ENCODE measurements around the gene BTC. TPM values are rescaled to one million over a fixed set of nuclear protein-coding genes. Genes with fewer than 3 reads are reported as not detected.
"Not testable (repeated sequence)": the region's sequence is repeated elsewhere in the genome, so short reads cannot be mapped to it uniquely, and the experiment has no call there.

BTC gene
- total RNA-seq, 4 donors from 2014 or later = 6.2 to 7.9 (median 7.6) TPM

GRCh38 chr4:74822603-74823002, 28.3 kb upstream of the BTC start:
- no peak for DNase-seq
- Histone ChIP-seq H3K9me3 (no peaks in the 10 kb centered on the region), H3K36me3 (no peaks in the 10 kb centered on the region), H3K4me3 (replicated peaks in 1 of 3) (no peak overlapping the region), H3K27me3 (no peaks in the 10 kb centered on the region), H3K27ac (no peak overlapping the region), H3K4me1 (no peaks in the 10 kb centered on the region)
- no peak for TF ChIP-seq POLR2A (IDR thresholded peaks at IDR 0.05)
- no peak for TF ChIP-seq CTCF (IDR thresholded peaks at IDR 0.05)
- 95 to 96% methylated on average over 2 of the region's 2 CpGs for WGBS, 2 donors
- intact Hi-C loops (cut with DNase I) = no loop called here

DNA sequence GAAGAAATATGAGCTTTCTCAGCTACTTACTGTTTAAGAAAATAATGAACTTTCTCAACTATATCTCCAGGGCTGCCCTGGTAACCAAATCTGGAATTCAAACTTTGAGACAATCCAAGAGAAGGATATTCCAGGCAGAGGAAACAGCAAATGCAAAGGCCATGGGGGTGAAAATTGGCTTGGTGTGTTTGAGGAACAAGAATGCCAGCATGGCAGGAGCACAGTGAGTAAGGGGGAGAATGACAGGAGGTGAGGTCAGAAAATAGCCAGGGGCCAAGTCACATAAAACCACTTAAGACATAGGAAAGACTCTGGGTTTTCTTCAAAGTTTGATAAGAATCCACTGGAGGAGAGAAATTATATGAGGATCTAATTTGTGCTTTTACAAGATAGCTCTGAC, 27.2 kb upstream of the BTC start:
- intact Hi-C loops (cut with DNase I) = no loop called here
- TF ChIP-seq POLR2A (IDR thresholded peaks at IDR 0.05) = no peak
- no peak for TF ChIP-seq CTCF (IDR thresholded peaks at IDR 0.05)
- H3K4me1 ChIP-seq = no peaks in the 10 kb centered on the region

DNA sequence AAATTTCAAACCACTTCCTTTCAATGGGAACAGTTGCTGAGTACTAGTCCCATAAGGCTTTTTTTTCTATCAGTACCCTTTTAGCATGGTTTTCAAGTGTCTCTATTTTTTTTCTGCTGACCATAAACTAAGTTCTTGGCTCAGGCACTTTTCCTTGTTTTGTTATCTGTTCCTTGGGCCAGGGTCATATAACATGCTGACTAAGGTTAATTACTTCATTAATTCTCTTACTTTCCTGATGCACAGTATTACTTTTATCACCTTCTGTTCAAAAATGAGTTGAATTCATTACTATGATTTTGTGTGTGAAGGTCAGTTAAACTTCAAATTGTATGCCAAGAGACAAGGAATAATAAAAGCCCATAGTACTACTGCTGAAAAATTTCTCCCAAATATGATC, 19.7 kb upstream of the BTC start:
- Histone ChIP-seq H3K27ac (no peak overlapping the region), H3K9me3 (no peaks in the 10 kb centered on the region), H3K4me1 (no peaks in the 10 kb centered on the region), H3K4me3 (replicated peaks in 1 of 3) (no peak overlapping the region), H3K36me3 (no peaks in the 10 kb centered on the region), H3K27me3 (no peaks in the 10 kb centered on the region)
- intact Hi-C loops (cut with DNase I) = no loop called here
- no peak for TF ChIP-seq POLR2A (IDR thresholded peaks at IDR 0.05)
- TF ChIP-seq CTCF (IDR thresholded peaks at IDR 0.05) = no peak
- no peak for DNase-seq

More for the DNA sequence above, 27.2 kb upstream of the BTC start:
- no peak overlapping the region for H3K4me3 ChIP-seq (replicated peaks in 1 of 3)
- no peaks in the 10 kb centered on the region for H3K9me3 ChIP-seq
- no peaks in the 10 kb centered on the region for H3K36me3 ChIP-seq
- H3K27me3 ChIP-seq = no peaks in the 10 kb centered on the region
- H3K27ac ChIP-seq = no peak overlapping the region
- no peak for DNase-seq

DNA sequence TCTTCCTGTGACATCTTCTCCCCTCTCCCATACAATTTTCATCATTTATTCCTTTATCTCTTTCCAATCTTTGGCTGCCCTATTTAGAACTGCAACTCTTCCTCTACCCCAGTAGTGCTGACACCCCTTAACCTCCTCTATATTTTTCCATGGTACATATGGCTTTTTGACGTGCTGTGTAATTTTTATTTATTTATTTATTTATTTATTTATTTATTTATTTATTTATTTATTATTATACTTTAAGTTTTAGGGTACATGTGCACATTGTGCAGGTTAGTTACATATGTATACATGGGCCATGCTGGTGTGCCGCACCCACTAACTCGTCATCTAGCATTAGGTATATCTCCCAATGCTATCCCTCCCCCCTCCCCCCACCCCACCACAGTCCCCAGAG, 17.7 kb upstream of the BTC start:
- H3K4me1 ChIP-seq; H3K27me3 ChIP-seq; DNase-seq; H3K9me3 ChIP-seq; H3K4me3 ChIP-seq (replicated peaks in 1 of 3); H3K36me3 ChIP-seq; intact Hi-C loops (cut with DNase I); H3K27ac ChIP-seq: not testable (repeated sequence)
- WGBS, 2 donors = 87 to 89% methylated on average over 3 of the region's 3 CpGs

DNA sequence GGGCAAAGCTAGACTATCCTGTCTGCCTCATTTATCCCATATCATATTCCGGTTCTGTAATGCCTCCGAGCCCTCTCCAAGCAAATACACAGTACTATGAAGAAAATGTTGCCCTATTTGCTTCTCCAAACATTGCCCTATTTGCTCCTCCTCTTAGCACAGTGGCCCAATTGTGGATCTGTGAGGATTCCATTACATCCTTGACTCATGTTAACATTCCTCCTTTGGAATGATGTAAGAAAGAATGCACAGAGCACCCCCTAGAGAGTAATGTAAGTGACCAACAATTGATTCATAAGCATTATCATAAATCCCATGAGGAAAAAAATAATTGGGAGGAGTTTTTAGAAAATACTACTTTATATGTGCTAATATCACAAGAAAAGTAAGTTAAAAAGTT, 11.3 kb upstream of the BTC start:
- no peaks in the 10 kb centered on the region for H3K27me3 ChIP-seq
- TF ChIP-seq POLR2A (IDR thresholded peaks at IDR 0.05) = no peak
- TF ChIP-seq CTCF (IDR thresholded peaks at IDR 0.05) = no peak

GRCh38 chr4:74800310-74800709, 6.0 kb upstream of the BTC start:
- no peaks in the 10 kb centered on the region for H3K9me3 ChIP-seq
- H3K4me1 ChIP-seq = peaks cover 0 to 3% of the 10 kb centered on the region in 2 donors
- WGBS, 2 donors = 75 to 86% methylated on average over 3 of the region's 3 CpGs
- TF ChIP-seq POLR2A (IDR thresholded peaks at IDR 0.05) (no peak), CTCF (IDR thresholded peaks at IDR 0.05) (no peak)
- intact Hi-C loops (cut with DNase I) = no loop called here
- no peak overlapping the region for H3K27ac ChIP-seq
- no peaks in the 10 kb centered on the region for H3K27me3 ChIP-seq
- DNase-seq = no peak
- no peaks in the 10 kb centered on the region for H3K36me3 ChIP-seq
- H3K4me3 ChIP-seq (replicated peaks in 1 of 3) = no peak overlapping the region

More for the DNA sequence above, 11.3 kb upstream of the BTC start:
- intact Hi-C loops (cut with DNase I) = no loop called here
- no peaks in the 10 kb centered on the region for H3K36me3 ChIP-seq
- no peak overlapping the region for H3K27ac ChIP-seq
- H3K4me3 ChIP-seq (replicated peaks in 1 of 3) = no peak overlapping the region
- 74 to 88% methylated on average over 2 of the region's 2 CpGs for WGBS, 2 donors
- DNase-seq = no peak
- no peaks in the 10 kb centered on the region for H3K9me3 ChIP-seq
- H3K4me1 ChIP-seq = no peaks in the 10 kb centered on the region
